Natural killer cell (primary cell): ENCODE results near the gene ZNF117. TPM values are rescaled to one million over a fixed set of nuclear protein-coding genes. Genes with fewer than 3 reads are reported as not detected.
"Not testable (repeated sequence)": the region's sequence is repeated elsewhere in the genome, so short reads cannot be mapped to it uniquely, and the experiment has no call there.

Experiments used
- ATAC-seq, 3 donors: fragments of 150-1000 bp in 2 of 3; fragments of 200-7000 bp in 1 of 3; cut with Tn5 transposase; 1 replicate in 1 of 3; 2 replicates in 2 of 3; pipeline ENCODE4 v1.10.0; 2021; ENCODE audit warnings: mild to moderate bottlenecking in 2 of 3, moderate library complexity in 2 of 3
- DNase-seq, 2 donors: peaks; one replicate each; pipeline versions ENCODE4 v3.0.0 to v3.0.0-alpha.2; 2013 to 2021; ENCODE audit warnings: mixed read lengths in 1 of 2
- H3K27ac ChIP-seq: one replicate; pipeline ENCODE4 v1.5.1; 2013; ENCODE audit warnings: mild to moderate bottlenecking, low read length
- H3K27me3 ChIP-seq: one replicate; pipeline ENCODE4 v1.6.1; 2013; ENCODE audit warnings: low read length; ENCODE audit not compliant: control insufficient read depth, insufficient read depth
- H3K36me3 ChIP-seq: one replicate; pipeline ENCODE4 v1.6.1; 2013; ENCODE audit warnings: low read length; ENCODE audit not compliant: control insufficient read depth, insufficient read depth
- H3K4me1 ChIP-seq: one replicate; pipeline ENCODE4 v1.6.1; 2013; ENCODE audit warnings: low read length; ENCODE audit not compliant: control insufficient read depth, insufficient read depth
- H3K4me3 ChIP-seq: one replicate; pipeline ENCODE4 v1.5.1; 2013; ENCODE audit warnings: low read length
- H3K9me3 ChIP-seq: one replicate; pipeline ENCODE4 v1.6.1; 2013; ENCODE audit warnings: low read length; ENCODE audit not compliant: control insufficient read depth, insufficient read depth
- H3K27ac Mint-ChIP-seq, 2 donors: one replicate each; pipeline ENCODE4 v1.8.0; 2022; ENCODE audit warnings: mild to moderate bottlenecking in 2 of 2, mixed read lengths in 2 of 2, moderate library complexity in 1 of 2
- H3K27me3 Mint-ChIP-seq, 2 donors: one replicate each; pipeline ENCODE4 v1.8.0; 2022; ENCODE audit warnings: low read depth in 2 of 2, mixed read lengths in 2 of 2
- H3K36me3 Mint-ChIP-seq: one replicate; pipeline ENCODE4 v1.8.0; 2022; ENCODE audit warnings: mixed read lengths
- H3K4me1 Mint-ChIP-seq, 2 donors: one replicate each; pipeline ENCODE4 v1.8.0; 2022; ENCODE audit warnings: mixed read lengths in 2 of 2
- H3K4me3 Mint-ChIP-seq: one replicate; pipeline ENCODE4 v1.8.0; 2022; ENCODE audit warnings: mild to moderate bottlenecking, moderate library complexity, mixed read lengths
- H3K9me3 Mint-ChIP-seq, 2 donors: one replicate each; pipeline ENCODE4 v1.8.0; 2022; ENCODE audit warnings: mixed read lengths in 2 of 2
- CTCF ChIP-seq: fragments of 200-600 bp; IDR thresholded peaks from one replicate; pipeline ENCODE4 v1.8.0; 2022; ENCODE audit warnings: antibody characterized with exemption
- WGBS: methylation state at CpG from one replicate; pipeline ENCODE4 v1.1.7; 2013; ENCODE audit warnings: missing lambda C conversion rate; ENCODE audit not compliant: insufficient coverage; 5-methylcytosine and 5-hydroxymethylcytosine counted together
- intact Hi-C: fragments of 100-400 bp; cut with micrococcal nuclease; formaldehyde crosslinking; loops from one replicate; pipeline ENCODE4 v1.14.2; 2022
- total RNA-seq, 4 donors: library from RNA; stranded (reverse); fragments of 120-200 nt in 1 of 4; gene quantifications; one replicate each; pipeline versions ENCODE4 v1.2.3 to v1.2.4, GENCODE V29; 2013 to 2022

ZNF117 gene
- total RNA-seq, 3 donors from 2014 or later (not counting 1 experiment from before 2014, with no cell fraction given), result 5.2 to 12.7 (median 6.6) TPM

- H3K36me3 Mint-ChIP-seq, result no peaks in the 10 kb centered on the region
Measured at GRCh38 chr7:64938540-64938939, 52.3 kb downstream of the ZNF117 start.

DNA sequence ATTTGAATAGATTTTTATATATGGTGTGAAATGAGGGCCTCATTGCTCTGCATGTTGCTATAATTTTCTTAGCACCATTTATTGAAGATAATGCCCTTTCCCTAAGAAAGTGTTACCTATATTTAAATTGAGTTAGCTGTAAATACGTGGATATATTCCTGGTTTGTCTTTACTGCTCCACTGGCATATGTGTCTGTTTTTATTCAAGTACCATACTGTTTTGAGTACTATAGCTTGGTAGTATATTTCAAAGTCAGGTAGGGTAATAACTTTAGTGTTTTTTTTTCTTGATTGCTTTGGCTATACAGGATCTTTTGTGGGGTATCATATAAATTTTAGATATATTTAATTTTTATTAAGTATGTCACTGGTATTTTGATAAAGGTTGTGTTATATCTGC lies 56.4 kb downstream of the ZNF117 start:
- no peak overlapping the region for H3K4me3 ChIP-seq
- peaks cover 18% of the 10 kb centered on the region for H3K9me3 ChIP-seq
- Mint-ChIP-seq H3K4me1 (no peaks in the 10 kb centered on the region), H3K4me3 (no peak overlapping the region), H3K27ac (no peak overlapping the region), H3K27me3 (no peaks in the 10 kb centered on the region), H3K36me3 (peaks cover under 1% of the 10 kb centered on the region), H3K9me3 (peaks cover 0 to 3% of the 10 kb centered on the region in 2 donors)
- H3K27ac ChIP-seq, result no peak overlapping the region
- ATAC-seq (no peak), DNase-seq (no peak)
- WGBS, result 89% methylated on average over 1 of the region's 1 CpG
- H3K4me1 ChIP-seq, result no peaks in the 10 kb centered on the region
- intact Hi-C loops, result no loop called here
- H3K27me3 ChIP-seq, result no peaks in the 10 kb centered on the region
- no peaks in the 10 kb centered on the region for H3K36me3 ChIP-seq
- no peak for TF ChIP-seq CTCF

More at GRCh38 chr7:64938540-64938939, 52.3 kb downstream of the ZNF117 start:
- Histone ChIP-seq H3K4me1 (no peaks in the 10 kb centered on the region), H3K36me3 (no peaks in the 10 kb centered on the region), H3K27ac (no peak overlapping the region), H3K9me3 (peaks cover 4% of the 10 kb centered on the region), H3K4me3 (no peak overlapping the region), H3K27me3 (no peaks in the 10 kb centered on the region)
- Mint-ChIP-seq H3K27me3 (no peaks in the 10 kb centered on the region), H3K27ac (no peak overlapping the region), H3K4me1 (no peaks in the 10 kb centered on the region), H3K4me3 (no peak overlapping the region), H3K9me3 (peaks cover 0 to 2% of the 10 kb centered on the region in 2 donors)
- DNase-seq (no peak), ATAC-seq (no peak)
- WGBS, result 57% methylated on average over 1 of the region's 1 CpG
- no peak for TF ChIP-seq CTCF
- intact Hi-C loops, result no loop called here

DNA sequence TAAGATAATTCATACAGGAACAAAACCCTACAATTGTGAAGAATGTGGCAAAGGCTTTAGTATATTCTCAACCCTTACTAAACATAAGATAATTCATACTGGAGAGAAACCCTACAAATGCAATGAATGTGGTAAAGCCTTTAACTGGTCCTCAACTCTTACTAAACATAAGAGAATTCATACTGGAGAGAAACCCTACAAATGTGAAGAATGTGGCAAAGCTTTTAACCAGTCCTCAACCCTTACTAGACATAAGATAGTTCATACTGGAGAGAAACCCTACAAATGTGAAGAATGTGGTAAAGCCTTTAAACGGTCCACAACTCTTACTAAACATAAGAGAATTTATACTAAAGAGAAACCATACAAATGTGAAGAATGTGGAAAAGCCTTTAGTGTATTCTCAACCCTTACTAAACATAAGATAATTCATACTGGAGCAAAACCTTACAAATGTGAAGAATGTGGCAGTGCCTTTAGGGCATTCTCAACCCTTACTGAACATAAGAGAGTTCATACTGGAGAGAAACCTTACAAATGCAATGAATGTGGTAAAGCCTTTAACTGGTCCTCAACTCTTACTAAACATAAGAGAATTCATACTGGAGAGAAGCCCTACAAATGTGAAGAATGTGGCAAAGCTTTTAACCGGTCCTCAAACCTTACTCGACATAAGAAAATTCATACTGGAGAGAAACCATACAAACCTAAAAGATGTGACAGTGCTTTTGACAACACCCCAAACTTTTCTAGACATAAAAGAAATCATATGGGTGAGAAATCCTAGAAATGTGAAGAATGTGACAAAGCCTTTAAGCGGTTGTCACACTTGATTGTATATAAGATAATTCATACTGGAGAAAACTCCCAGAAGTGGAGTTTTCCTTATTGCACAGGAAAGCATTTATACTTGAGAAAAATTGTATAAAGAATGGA lies 62.3 kb downstream of the ZNF117 start:
- H3K4me1 ChIP-seq, H3K27me3 Mint-ChIP-seq, H3K4me3 ChIP-seq, H3K27ac ChIP-seq, intact Hi-C loops, DNase-seq, H3K4me1 Mint-ChIP-seq, H3K27me3 ChIP-seq, H3K27ac Mint-ChIP-seq, H3K4me3 Mint-ChIP-seq, ATAC-seq: not testable (repeated sequence)
- Mint-ChIP-seq H3K9me3 (peaks cover 7 to 33% of the 10 kb centered on the region in 2 donors), H3K36me3 (peaks cover 59% of the 10 kb centered on the region)
- H3K9me3 ChIP-seq, result peaks cover 25% of the 10 kb centered on the region
- H3K36me3 ChIP-seq, result peaks cover 26% of the 10 kb centered on the region
- WGBS, result 100% methylated on average over 2 of the region's 4 CpGs

Other genes starting within 250 kb of the ZNF117 start
- 10 to 100 TPM in 1 of 3 donors, 1 to 10 TPM in 2; 6.0 to 11.4 (median 8.0) TPM for gene ZNF138, start 196.6 kb downstream of the ZNF117 start, total RNA-seq
- gene ZNF273, start 87.8 kb downstream of the ZNF117 start, total RNA-seq, result 1 to 10 TPM; 2.9 to 4.2 (median 4.0) TPM
- gene ERV3-1, start 15.7 kb upstream of the ZNF117 start, total RNA-seq, result 10 to 100 TPM; 26.3 to 35.1 (median 34.2) TPM